ENCODE results near the gene RHBDD1. TPM values are rescaled to one million over a fixed set of nuclear protein-coding genes. Genes with fewer than 3 reads are reported as not detected.

Gene RHBDD1
- total RNA-seq, 1 donor from 2014 or later, result 30.0 TPM

DNA sequence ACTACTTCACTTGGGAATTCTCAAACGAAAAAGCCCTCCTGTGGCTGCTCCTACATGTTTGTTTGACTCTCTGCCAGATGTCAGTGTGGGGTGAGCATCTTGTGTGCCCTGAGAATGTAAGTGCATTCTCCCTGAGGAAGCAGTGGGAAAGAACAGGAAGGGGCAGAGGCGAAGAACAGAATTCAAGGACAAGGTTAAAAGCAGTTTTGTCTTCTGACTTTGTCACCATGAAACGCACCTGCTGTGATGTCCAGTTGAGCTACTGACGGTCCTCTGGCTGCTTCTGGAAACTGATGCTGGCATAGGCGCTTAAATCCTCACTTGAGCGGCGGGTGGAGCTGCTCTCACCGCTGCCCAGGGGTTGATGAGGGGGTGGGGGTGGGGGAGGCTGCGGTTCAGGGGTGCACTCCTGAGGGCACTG lies 41.1 kb upstream of the RHBDD1 start:
- Mint-ChIP-seq H3K4me1 (ENCODE audit: low read depth) (peaks cover 64% of the 10 kb centered on the region), H3K27me3 (ENCODE audit: low read depth) (no peaks in the 10 kb centered on the region), H3K27ac (ENCODE audit: unreplicated experiment) (peak overlapping the region; percentile 79), H3K36me3 (ENCODE audit: low read depth) (peaks cover 5% of the 10 kb centered on the region), H3K9me3 (ENCODE audit: low read depth) (no peaks in the 10 kb centered on the region), H3K4me3 (ENCODE audit: unreplicated experiment) (peak overlapping the region; percentile 66)
- DNase-seq (ENCODE audit: low spot score), result no peak
- TF ChIP-seq, protein P1, sequence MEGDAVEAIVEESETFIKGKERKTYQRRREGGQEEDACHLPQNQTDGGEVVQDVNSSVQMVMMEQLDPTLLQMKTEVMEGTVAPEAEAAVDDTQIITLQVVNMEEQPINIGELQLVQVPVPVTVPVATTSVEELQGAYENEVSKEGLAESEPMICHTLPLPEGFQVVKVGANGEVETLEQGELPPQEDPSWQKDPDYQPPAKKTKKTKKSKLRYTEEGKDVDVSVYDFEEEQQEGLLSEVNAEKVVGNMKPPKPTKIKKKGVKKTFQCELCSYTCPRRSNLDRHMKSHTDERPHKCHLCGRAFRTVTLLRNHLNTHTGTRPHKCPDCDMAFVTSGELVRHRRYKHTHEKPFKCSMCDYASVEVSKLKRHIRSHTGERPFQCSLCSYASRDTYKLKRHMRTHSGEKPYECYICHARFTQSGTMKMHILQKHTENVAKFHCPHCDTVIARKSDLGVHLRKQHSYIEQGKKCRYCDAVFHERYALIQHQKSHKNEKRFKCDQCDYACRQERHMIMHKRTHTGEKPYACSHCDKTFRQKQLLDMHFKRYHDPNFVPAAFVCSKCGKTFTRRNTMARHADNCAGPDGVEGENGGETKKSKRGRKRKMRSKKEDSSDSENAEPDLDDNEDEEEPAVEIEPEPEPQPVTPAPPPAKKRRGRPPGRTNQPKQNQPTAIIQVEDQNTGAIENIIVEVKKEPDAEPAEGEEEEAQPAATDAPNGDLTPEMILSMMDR (IDR thresholded peaks at IDR 0.05), result peak; percentile 51

DNA sequence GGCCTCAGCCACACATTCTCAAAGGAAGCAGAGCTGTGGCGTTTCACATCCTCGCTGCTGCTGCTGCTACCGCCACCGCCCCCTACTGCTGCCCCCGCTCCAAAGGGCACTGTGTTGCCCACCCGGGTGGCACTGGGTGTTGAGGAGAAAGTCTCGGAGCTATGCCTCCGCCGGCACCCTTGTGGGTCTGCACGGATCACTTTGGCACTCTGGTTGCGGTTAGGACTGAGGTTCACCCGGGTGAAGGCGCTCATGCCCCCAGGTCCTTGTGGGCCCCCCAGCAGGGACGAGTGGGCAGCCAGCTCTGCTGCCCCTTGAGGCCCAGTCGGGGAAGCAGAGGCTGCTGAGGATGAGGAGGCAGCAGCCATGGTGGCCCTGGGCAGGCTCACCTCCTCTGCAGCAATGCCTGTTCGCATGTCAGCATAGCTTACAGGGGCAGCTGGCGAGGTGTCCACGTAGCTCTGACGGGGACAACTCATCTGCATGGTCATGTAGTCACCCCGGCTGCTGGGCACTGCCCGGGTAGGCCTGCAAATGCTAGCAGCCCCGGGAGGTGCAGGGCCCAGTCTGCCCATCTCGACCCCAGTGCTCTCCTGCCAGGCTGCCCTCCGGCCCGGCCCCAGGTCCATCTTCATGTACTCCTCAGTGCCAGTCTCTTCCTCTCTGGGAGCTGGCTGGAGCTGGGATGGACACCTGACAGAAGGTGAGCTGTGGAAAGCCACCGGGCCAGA lies 40.4 kb upstream of the RHBDD1 start:
- Mint-ChIP-seq H3K27ac (ENCODE audit: unreplicated experiment) (no peak overlapping the region), H3K36me3 (ENCODE audit: low read depth) (peaks cover 5% of the 10 kb centered on the region), H3K27me3 (ENCODE audit: low read depth) (no peaks in the 10 kb centered on the region), H3K4me3 (ENCODE audit: unreplicated experiment) (peak overlapping the region; percentile 16), H3K4me1 (ENCODE audit: low read depth) (peaks cover 62% of the 10 kb centered on the region), H3K9me3 (ENCODE audit: low read depth) (no peaks in the 10 kb centered on the region)
- no peak for DNase-seq (ENCODE audit: low spot score)
- TF ChIP-seq, protein P1 (IDR thresholded peaks at IDR 0.05), result peak; percentile 24

DNA sequence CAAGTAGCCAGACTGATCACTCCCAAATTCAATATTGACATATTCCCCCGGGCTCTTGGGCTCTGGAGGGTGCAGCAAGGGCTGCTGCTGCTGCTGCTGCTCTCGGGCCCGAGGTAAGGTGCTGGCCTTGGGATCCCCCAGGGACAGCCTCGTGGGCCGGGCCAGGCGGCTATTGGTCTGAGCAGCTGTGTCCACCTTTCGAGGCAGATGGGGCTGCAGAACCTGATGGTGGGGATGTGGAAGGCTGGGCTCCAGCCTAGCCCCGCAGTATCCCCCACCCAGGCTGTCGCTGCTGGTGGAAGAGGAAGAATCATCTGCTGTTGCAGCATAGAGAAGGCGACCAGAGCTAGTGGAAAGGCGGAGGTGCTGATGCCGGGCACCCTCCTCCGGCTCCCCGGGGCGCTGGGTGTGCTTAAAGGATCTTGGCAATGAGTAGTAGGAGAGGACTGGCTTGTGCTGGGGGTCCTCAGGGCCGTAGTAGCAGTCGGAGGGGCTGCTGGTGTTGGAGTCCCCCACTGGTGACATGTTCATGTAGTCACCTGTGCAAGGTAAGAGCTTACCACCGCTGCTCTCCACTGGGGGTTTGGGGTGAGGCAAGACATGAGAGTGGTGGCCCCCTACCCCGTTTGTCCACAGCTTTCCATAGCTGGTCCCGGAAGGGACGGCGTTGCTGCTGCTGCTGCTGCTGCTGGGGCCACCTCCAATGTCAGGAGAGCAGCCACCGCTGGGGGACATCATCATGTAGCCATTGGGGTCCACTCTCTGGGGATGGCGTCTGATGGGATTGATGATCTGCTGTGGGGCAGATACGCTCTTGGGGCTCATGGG lies 39.6 kb upstream of the RHBDD1 start:
- Mint-ChIP-seq H3K9me3 (ENCODE audit: low read depth) (no peaks in the 10 kb centered on the region), H3K4me3 (ENCODE audit: unreplicated experiment) (peak overlapping the region; percentile 26), H3K27me3 (ENCODE audit: low read depth) (no peaks in the 10 kb centered on the region), H3K27ac (ENCODE audit: unreplicated experiment) (no peak overlapping the region), H3K4me1 (ENCODE audit: low read depth) (peaks cover 57% of the 10 kb centered on the region), H3K36me3 (ENCODE audit: low read depth) (peaks cover 5% of the 10 kb centered on the region)
- TF ChIP-seq, protein P1 (IDR thresholded peaks at IDR 0.05), result no peak
- DNase-seq (ENCODE audit: low spot score), result no peak

DNA sequence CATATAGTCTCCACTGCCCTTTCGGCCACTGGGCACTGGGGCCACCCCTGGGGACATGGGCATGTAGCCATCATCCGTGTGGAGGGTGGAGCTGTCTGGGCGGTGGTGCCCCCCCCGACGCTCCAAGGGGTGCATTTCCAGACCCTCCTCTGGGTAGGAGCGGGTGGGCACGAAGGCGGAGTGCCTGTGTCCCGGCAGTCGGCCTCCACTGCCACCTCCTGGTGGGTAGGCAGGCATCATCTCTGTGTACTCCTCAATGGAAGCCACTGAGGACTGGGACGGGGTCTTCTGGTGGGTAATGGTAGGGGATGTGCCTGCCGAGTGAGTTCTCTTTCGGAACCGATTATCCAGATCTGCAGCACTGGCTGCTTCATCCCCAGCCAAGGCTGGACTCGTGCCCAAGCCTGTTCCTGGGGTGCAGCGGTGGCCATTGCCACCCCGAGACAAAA lies 39.0 kb upstream of the RHBDD1 start:
- TF ChIP-seq, protein P1 (IDR thresholded peaks at IDR 0.05), result peak; percentile 72
- Mint-ChIP-seq H3K4me1 (ENCODE audit: low read depth) (peaks cover 59% of the 10 kb centered on the region), H3K4me3 (ENCODE audit: unreplicated experiment) (peak overlapping the region; percentile 38), H3K27me3 (ENCODE audit: low read depth) (no peaks in the 10 kb centered on the region), H3K27ac (ENCODE audit: unreplicated experiment) (no peak overlapping the region), H3K9me3 (ENCODE audit: low read depth) (no peaks in the 10 kb centered on the region), H3K36me3 (ENCODE audit: low read depth) (peaks cover 5% of the 10 kb centered on the region)
- peak; percentile 92 for DNase-seq (ENCODE audit: low spot score)

DNA sequence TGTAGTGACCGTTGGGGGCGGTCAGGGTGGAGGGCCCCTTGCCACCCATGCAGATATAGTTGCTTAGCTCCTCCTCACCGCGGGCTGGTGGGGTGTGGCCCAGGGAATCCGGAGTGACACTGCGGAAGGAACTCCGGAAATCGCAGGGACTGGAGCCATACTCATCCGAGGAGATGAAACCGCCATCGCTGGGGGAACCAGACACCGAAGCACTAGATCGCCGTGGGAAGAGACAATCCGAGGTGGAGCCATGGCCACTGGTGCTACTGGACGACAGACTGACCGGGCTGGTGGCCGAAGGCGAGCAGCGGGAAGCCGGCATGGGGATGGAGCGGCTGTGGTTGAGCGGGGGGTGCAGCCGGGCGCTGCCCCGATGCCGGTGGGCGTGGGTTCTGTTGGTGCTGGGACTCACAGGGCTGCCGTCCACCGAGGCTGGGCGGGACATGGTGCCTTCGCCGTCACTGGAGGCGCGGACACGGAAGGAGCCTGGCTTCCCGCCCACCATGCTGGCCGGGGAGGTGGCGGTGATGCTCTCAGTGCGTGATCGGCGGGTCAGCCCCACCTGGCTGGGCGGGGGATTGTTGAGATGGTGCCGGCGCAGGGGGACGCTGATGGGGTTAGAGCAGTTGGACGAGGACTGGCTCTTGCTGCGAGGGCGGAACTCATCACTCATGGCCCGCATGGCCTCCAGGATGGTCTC lies 38.4 kb upstream of the RHBDD1 start:
- peaks cover 56% of the 10 kb centered on the region for H3K4me1 Mint-ChIP-seq (ENCODE audit: low read depth)
- no peaks in the 10 kb centered on the region for H3K9me3 Mint-ChIP-seq (ENCODE audit: low read depth)
- peak overlapping the region; percentile 79 for H3K4me3 Mint-ChIP-seq (ENCODE audit: unreplicated experiment)
- peaks cover 5% of the 10 kb centered on the region for H3K36me3 Mint-ChIP-seq (ENCODE audit: low read depth)
- H3K27me3 Mint-ChIP-seq (ENCODE audit: low read depth), result no peaks in the 10 kb centered on the region
- TF ChIP-seq, protein P1 (IDR thresholded peaks at IDR 0.05), result no peak
- no peak overlapping the region for H3K27ac Mint-ChIP-seq (ENCODE audit: unreplicated experiment)
- DNase-seq (ENCODE audit: low spot score), result peak; percentile 88

Data from chondrocyte (in vitro differentiated cells).